Activated CD8-positive, alpha-beta memory T cell treated with anti-CD3 and anti-CD28 coated beads for 48 hours (primary cell): ENCODE measurements around the gene VASH2.

Experiments
- DNase-seq, 3 experiments: peaks; one replicate each; pipeline ENCODE4 v3.0.0-alpha.2; 2020; ENCODE audit warnings: low read depth in 2 of 3, low spot score in 2 of 3

VASH2 gene

DNA sequence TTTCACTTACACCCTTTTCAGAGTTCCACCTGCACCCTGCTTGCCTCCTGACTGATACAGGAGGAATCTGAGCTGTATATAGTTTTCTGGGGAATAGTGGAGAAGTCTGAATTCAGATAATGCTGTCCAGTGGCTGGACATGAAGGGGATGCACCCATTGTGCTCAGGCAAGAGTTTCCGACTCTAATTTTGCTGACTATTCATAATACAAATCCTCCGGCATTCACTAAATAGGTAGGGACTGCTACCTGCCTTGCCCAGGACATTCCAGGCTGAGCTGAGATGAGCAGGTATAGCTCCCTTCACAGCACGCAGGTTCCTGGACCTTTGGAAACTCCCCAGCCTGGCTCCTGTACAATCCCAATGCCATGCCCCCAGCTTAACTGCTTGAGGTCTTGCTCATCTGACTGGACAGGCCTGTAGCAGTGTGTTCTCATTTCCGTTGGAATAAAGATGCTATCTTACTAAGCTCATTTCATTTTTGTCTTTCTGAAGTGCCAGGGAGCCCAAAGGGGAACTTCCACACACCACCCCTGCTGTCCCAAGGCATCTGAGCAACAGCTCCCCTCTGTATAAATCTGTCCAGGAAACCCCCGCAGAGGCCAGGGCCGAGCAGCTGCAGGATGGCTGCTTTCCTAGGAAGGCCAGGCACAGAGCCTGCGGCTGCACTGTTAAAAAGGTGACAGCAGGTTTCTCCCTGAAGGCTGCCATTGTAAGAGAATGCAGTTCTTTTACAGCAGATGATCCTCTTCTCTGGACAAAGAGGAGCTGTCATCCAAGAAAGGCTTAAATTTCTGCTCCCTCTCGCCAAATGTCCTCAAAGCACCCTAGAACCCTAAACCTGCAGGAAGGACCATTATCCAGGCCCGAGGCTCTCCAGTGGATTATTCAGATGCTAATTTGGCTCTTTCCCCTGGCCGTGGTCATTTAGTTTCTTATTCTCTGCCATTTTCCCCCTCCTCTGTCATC lies 21.7 kb upstream of the VASH2 start:
- no peak for DNase-seq

DNA sequence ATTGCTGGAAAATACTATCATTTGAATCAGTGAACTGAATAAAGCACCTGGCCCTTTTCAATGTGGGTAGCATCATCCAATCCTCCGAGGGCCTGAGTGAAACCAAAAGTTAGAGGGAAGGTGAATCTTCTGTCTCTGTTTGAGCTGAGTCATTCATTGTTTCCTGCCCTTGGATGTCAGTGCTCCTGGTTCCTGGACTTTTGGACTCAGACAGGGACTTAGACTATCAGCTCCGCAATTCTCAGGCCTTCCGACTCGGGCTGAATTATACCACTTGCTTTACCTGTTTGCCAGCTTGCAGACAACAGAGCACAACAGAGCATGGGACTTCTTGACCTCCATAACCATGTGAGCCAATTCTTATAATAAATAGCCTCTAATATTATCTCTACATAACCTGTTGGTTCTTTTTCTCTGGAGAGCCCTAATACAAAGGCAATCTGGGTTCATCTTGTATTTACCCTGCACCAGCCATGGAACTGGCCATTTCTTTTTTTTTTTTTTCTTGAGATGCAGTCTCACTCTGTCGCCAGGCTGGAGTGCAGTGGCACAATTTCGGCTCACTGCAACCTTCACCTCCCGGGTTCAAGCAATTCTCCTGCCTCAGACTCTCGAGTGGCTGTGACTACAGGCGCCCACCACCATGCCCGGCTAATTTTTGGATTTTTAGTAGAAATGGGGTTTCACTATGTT lies 19.2 kb upstream of the VASH2 start:
- DNase-seq: no peak

DNA sequence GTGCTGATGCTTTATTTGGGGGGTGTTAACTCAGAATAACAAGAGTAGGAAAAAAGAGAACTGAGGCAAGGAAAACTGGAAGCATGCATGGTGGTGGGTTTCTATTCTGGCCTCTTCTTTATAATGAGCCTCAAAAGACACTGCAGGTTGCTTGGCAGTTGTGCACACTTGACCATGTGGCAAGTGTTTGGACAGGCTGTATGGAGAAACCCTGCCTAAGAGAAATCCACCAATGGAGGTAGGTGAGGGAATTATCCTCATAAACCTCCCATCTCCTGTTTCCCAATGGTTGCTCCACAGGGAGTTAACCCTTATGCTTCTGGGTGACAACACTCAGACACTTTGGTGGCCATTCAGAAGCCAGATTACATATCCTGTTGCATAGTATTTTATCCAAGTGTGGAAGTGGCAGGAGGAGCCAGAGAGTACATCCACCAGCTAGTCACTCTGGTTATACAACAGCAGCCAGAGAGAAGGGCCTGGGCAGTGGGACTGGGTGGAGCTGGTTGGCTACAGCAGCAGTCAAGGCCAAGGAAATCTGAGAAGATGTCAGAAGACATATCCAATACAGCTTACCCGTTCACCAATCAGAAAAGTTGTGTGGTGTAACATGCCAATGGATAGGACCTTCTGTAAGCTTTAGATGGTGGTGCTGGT lies 16.4 kb upstream of the VASH2 start:
- DNase-seq: no peak

DNA sequence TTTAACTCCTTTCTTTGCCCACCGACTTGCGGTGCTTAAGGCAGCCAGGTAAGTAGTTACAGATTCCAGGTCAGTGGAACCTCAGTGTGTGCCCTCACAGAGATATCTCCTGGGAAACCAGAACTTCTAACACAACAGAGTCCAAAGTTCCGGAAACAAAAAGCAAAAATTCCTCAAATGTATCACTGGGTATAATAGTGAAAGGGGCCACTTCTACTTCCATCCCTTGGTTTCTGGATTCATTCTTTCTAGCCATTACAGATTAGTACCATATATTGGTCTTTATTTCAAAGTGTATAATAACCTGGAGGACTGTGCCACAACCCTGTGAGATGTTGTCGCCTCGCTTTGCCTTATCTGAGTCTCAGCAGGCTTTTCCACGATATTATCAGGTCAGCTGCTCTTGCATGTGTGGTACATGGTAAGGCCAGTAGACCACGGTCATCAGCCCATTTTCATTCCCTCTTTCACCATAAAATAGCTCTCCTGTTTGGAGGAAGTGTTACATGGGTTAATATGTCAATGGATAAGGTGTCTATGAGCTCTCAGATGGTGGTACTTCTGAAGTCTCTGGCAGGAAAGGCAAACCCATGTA lies 14.9 kb upstream of the VASH2 start:
- DNase-seq: no peak

DNA sequence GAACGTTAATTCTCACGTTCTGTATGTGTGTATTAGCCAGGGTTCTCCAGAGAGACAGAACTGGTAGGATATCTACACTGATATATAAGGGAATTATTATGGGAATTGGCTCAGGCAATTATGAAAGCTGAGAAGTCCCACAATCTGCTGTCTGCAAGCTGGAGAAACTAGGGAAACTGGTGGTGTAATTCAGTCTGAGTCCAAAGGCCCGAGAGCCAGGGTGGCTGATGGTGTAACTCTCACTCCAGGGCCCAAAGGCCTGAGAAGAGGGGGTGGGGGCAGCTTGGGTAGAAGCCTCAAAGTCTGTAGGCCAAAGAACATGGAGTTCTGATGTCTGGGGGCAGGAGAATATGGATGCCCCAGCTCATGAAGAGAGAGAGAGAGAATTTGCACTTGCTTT lies 13.3 kb upstream of the VASH2 start:
- DNase-seq: no peak

DNA sequence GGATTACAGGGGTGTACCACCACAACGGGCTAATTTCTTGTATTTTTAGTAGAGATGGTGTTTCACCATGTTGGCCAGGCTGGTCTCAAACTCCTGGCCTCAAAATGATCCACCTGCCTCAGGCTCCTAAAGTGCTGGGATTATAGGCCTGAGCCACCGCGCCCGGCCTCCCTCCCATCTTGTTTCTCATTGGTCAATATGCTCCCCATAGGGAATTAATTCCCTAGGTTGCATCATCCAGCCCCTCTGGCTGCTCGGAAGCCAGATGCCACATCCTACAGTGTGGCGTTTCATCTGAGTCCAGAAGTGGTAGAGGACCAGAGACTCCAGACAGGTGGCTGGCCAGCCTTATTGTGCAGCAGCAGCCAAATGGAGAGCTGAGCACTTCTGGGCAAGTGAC lies 11.5 kb upstream of the VASH2 start:
- no peak for DNase-seq

DNA sequence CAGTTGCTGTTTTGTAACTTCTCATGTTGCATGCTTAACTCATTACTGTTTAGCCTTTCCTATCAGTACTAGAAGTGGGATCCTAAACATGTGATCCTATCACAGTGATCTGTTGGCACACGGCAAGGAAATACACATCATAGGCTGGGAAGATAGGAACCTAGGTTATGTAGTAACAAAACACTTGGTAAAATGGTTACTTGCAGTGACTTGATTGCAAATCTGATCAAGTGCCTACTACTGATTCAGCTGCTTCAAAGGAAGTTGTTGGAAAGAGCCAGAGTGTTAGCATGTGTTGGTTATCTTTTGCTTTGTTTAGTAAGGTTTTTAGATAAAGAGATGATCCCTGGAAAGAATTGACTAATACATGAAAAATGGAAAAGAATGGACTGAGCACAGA lies 8.9 kb upstream of the VASH2 start:
- DNase-seq: no peak

DNA sequence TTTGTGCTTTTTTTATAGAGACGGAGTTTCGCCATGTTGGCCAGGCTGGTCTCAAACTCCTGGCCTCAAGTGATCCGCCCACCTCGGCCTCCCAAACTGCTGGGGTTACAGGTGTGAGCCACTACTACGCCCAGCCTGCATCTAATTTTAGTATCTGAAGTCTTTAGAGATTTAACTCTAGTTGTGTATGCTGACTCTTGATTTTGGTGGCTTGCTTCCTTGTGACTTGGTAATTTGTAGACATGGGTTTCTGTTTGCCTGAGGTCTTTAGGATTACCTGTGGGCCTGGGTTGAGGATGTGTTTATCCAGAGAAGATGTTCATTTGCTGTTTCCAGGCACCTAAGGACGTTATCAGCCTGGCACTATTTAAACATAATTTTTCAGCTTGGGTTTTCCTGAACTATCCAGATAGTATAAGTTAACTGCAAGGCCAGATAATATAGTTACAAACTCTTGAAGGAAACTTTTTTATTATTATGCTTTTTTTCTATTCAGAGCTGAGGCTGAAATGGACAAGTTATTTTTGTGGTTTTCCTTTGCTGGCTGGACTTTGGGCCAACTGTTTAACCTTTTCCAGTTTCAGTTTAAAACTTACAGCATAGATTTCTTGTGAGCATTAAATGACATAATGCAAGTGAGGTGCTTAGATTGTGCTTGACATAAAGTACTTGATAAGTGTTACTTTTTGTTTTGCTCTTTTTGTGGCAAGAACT lies 7.5 kb upstream of the VASH2 start:
- no peak for DNase-seq

DNA sequence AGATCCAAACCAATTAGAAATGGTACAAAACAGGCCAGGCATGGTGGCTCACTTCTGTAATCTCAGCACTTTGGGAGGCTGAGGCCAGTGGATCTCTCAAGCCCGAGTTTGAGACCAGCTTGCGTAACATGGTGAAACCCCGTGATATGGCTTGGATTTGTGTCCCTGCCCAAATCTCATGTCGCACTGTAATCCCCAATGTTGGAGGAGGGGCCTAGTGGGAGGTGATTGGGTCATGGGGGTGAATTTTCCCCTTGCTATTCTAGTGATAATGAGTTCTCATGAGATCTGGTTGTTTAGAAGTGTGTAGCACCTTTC lies 7.0 kb upstream of the VASH2 start:
- DNase-seq: no peak

DNA sequence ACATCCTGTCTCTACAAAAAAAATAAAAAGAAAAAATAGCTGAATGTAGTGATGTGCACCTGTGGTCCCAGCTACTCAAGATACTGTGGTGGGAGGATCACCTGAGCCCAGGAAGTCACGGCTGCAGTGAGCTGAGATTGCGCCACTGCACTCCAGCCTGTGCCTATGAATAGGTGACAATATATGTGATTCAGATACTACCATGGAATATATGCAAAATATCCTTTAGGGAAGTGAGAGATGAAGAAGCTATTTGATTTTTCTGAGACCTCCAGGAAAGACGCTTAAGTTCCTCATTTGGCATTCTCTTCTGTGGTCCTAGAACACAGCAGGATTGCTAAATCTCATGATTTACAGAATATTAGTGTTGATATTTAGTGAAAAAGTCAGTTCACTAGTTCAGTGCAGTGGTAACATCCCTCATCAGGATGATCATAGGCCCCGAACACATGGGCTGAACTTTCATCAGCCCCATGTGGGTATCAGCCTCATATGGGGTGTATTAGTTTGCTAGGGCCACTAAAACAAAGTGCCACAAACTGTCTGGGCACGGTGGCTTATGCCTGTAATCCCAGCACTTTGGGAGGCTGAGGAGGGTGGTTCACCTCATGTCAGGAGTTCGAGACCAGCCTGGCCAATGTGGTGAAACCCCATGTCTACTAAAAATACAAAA lies 6.0 kb upstream of the VASH2 start:
- no peak for DNase-seq

DNA sequence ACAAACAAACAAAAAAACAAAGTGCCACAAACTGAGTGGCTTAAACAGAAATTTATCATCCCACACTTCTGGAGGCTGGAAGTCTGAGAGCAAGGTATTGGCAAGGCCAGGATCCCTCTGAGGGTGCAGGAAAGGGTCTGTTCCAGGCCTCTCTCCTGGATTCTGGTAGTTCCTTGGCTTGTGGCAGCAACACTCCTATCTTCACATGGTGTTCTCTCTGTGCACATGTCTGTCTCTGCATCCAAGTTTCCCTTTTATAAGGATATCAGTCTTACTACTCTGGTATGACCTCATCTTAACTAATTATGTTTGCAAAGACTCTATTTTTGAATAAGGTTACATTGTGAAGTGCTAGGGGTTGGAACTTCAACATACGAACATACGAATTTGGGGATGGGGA lies 5.3 kb upstream of the VASH2 start:
- DNase-seq: no peak

DNA sequence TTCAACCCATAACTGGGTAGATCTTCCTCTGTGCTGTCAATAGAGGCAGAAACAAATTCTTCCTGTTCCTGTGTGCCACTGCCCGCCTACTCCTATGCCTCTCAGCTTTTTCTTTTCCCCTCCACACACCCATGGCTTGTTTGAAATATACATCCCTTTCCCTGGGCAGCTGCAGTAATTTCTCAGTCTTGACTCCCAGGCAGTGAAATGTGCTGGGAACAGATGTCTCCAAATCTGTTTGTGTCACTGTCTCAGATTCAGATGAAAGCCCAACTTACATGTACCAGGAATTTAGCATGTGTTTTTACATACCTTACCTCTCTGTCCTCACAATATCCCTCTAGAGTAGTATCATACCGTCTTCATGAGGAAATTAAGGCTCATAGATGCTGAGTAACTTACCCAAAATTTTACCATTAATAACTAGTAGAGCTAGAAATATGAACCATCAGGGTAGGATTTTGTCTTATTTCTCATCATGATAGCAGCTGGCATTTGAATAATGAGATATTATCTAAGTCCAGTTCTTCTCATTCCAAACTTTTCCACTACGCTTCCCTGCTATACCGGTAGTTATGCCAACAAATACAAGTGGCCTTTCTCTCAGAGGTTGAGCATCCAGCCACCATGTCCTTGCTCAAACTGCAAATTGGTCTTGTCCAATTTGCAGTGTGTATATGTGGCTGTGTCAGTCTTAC lies 4.7 kb upstream of the VASH2 start:
- DNase-seq: no peak

DNA sequence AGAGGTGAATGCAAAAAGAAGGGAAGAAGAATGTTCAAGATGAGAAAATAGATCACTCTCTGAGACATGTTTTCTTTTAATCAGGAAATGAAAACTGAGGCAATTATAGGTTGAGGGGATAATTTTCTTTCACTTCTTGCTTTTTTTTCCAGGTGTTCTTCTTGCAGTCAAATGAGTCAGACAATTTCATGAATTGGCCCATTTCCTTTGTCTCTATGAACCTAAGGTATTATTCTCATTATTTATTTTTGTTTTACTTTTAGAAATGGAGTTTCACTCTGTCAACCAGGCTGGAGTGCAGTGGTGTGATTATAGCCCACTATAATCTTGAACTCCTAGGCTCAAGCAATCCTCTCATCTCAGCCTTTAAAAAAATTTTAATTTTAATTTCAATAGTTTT lies 3.5 kb upstream of the VASH2 start:
- DNase-seq: no peak

DNA sequence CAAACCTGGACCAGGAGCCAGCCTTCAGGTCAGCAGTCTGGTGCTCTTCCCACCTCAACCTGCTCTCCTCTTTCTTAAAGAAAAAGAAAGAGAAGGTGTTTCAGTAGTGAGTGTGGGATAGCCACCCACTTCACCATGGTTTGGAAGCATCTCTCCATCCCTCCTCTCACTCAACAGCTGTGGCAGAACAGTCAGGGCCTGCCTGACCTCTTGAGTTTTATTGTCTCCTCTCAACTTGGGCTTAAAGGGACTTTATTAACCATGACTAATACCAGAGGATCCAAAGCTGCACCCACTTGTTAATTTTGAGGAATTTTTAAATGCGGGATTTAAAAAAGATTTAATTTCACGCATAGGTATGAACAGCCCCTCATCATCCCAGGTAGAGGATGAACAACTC lies 570 bp upstream of the VASH2 start:
- no peak for DNase-seq

DNA sequence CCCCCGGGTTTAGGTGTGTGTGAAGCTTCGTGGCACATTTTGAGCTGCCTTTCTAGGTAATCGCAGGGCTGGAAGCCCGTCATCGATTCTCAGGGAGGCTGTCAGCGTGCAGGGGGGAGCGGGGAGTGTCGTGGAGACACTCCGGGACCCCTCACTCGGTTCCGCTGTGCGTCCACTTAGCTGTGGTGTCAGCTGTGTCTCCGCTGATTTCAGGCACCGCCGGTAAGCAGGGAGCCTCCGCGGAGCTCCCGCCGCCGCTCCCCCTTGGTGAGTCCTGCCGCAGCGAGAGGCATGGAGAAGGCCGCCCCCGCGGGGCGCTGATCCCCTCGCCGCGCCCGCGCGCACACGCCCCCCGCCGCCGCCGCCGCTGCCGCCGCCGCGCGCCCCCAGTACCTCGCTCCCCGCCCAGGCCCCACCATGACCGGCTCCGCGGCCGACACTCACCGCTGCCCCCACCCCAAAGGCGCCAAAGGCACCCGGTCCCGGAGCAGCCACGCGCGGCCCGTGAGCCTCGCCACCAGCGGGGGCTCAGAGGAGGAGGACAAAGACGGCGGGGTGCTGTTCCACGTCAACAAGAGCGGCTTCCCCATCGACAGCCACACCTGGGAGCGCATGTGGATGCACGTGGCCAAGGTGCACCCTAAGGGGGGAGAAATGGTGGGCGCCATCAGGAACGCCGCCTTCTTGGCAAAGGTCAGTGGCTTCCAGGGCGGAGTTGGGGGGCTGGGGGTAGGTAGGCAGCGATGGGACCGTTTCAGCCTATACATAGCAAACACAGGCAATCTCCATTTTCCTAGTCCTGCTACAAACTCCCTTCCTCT lies 995 bp downstream of the VASH2 start:
- DNase-seq: no peak

DNA sequence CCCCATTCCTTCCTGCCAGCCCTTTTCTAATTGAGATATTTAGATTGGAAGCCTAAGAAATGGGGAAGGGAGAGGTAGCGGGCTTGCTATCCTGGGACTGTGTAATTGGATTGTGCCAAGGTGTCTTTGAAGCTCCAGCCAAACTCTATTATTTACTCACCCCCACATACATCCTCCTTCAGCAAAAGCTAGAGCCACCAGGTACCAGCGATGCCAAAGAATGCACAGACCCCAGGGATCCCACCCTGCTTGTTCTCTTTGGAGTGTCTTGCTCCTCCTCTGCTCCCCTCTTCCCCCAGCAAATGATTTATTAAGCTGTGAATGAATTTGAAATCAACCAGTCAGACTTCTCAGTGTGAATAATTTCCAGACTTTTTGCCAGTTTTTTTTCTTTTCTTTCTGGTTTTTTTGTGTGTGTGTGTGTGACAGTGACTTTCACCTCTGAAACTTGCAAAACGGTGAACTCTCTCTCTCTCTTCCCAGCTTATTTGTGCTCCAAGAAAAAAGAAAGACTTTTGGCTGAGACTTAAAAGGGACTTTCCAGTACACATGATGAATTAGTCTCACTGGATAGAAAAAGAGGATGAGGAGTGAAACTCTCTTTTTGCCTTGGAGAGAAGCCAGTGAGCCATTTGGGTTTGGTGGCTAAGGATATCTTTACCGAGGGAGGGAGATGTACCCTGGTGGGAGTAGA lies 1.8 kb downstream of the VASH2 start:
- no peak for DNase-seq

DNA sequence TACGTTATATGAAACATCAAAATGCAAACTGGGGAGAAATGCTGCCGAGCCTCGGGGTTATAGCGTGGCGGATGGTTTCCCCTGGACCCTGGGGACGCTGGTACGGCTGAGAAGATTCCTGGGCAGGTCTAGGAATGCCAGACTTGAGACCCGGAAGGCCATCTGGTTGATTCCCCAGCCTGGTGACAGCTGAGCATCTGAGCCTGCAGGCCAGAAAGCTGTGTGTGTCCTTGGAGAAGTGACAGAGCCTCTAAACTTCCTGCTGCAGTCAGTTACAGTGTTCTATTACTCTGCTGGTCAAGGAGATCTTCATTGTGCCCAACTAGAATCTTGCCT lies 2.3 kb downstream of the VASH2 start:
- DNase-seq: no peak

DNA sequence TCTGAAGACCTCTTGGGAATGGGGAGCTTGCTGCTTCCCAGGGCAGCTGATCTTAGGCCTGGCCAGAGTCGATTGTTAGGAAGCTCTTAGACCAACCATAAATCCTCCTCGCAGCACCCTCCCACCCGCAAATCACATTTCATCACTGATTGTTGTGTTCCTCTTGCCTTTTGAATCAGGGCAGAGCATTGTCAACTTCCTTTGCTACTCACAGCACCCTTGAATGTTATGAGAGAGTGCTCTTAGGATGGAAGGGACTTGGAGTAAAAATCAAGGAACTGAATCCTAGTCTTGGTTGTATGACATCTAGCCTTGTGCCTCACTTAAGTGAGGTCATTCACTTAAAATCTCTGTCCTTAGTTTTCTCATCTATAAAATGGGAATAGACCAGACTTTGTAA lies 3.0 kb downstream of the VASH2 start:
- DNase-seq: no peak

DNA sequence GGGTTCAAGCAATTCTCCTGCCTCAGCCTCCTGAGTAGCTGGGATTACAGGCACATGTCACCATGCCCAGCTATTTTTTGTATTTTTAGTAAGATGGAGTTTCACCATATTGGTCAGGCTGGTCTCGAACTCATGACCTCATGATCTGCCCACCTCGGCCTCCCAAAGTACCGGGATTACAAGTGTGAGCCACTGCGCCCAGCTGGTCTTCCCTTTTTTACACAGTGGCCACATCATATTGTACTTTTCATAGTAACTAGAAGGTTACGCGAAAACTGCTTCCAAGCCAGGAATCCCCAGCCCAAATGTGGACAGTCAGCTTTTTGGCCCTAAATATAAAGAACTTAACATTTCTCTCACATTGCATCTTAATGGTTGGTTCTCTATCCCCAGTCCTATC lies 4.2 kb downstream of the VASH2 start:
- no peak for DNase-seq
